Upper lobe of left lung (tissue), 4 donors: Measurements from ENCODE around the gene SPOCD1.

Source experiments
- CTCF ChIP-seq, 6 experiments: fragments of 450-650 bp in 4 of 6; fragments of 200-600 bp in 2 of 6; sonication (generic) in 2 of 6; IDR thresholded peaks; one replicate each; pipeline ENCODE4 v1.5.1; 2016 to 2019; ENCODE audit warnings: antibody characterized with exemption in 6 of 6
- POLR2A ChIP-seq, 4 donors: fragments of 450-650 bp; IDR thresholded peaks; one replicate each; pipeline ENCODE4 v1.5.1; 2016 to 2017; ENCODE audit warnings: antibody characterized with exemption in 4 of 4, mild to moderate bottlenecking in 2 of 4

DNA sequence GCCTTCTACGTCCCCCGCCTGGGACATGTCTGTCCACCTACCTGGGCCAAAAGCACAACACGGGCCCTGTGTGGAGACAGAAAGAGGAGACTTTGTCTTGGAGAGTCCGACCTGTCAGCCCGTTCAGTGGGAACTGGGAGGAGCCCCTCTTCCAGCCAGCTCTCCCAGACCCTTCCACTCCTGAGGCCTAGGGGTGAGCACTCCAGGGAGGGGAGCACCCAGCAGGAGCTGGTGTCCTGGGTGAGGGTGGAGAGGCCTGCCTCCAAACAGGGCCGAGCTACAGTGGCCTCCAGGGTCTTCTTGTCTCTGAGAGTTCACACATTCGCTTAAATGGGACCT, 546 bp downstream of the SPOCD1 start:
- TF ChIP-seq CTCF (IDR thresholded peaks at IDR 0.05): no peak
- TF ChIP-seq POLR2A (IDR thresholded peaks at IDR 0.05): no peak
